ENCODE measurements around the gene SLC39A11.
"Not testable (repeated sequence)": the region's sequence is repeated elsewhere in the genome, so short reads cannot be mapped to it uniquely, and the experiment has no call there.

SLC39A11 gene, protein sequence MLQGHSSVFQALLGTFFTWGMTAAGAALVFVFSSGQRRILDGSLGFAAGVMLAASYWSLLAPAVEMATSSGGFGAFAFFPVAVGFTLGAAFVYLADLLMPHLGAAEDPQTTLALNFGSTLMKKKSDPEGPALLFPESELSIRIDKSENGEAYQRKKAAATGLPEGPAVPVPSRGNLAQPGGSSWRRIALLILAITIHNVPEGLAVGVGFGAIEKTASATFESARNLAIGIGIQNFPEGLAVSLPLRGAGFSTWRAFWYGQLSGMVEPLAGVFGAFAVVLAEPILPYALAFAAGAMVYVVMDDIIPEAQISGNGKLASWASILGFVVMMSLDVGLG

GRCh38 chr17:73092523-73093135 is at the start of gene SLC39A11:
TSS of gene SLC39A11 (minus strand) at chr17:73092688. CDS start at chr17:73088764, 3,924 bp downstream.
- peak; percentile 91 for DNase-seq

GRCh38 chr17:73141411-73141810 is 48.9 kb upstream of the SLC39A11 start:
- DNase-seq = no peak

GRCh38 chr17:73140566-73140965 is 48.1 kb upstream of the SLC39A11 start:
- no peak for DNase-seq

GRCh38 chr17:73139296-73139695 is 46.8 kb upstream of the SLC39A11 start:
- peak; percentile 31 for DNase-seq

DNA sequence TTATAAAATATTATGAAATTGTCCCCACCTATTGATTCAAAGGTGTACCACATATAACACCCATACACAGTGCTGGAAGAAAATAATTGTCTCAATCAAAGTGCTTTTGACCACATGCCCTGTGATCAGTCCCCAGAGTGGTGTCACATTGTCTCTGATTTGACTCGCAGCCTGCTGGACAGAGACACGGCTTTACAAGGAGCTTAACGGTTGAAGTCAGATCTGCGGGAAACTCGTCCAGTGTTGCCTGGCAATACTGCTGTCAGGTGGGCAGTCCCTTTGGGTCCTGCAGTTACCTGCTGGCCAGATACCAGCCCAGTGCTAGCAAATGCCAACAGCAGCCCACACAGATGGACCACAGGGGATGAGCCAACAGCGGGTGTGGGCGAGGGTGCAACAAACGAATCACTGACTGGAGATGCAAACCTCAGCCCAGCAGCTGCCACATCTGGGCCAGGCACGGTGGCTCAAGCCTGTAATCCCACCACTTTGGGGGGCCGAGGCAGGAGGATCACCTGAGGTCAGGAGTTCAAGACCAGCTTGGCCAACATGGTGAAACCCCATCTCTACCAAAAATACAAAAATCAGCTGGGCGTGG is 46.2 kb upstream of the SLC39A11 start:
- DNase-seq = no peak

GRCh38 chr17:73137376-73137775 is 44.9 kb upstream of the SLC39A11 start:
- no peak for DNase-seq

DNA sequence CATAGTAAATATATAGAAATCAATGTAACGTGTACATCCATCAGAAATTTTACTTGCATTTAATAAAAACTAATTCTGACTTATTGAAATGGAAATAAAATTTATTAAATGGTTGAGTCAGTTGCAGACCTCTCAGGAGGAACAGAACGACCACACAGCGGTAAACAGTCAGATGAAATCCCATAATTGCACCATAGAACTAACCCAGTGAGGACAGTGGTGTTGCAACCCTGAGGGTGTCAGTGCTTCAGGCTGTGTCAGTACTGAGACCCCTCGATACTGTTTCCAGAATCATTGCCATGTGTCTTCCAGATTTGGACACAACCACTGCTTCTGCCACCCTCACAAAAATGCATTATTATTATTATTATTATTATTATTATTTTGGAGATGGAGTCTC is 43.3 kb upstream of the SLC39A11 start:
- DNase-seq = no peak

DNA sequence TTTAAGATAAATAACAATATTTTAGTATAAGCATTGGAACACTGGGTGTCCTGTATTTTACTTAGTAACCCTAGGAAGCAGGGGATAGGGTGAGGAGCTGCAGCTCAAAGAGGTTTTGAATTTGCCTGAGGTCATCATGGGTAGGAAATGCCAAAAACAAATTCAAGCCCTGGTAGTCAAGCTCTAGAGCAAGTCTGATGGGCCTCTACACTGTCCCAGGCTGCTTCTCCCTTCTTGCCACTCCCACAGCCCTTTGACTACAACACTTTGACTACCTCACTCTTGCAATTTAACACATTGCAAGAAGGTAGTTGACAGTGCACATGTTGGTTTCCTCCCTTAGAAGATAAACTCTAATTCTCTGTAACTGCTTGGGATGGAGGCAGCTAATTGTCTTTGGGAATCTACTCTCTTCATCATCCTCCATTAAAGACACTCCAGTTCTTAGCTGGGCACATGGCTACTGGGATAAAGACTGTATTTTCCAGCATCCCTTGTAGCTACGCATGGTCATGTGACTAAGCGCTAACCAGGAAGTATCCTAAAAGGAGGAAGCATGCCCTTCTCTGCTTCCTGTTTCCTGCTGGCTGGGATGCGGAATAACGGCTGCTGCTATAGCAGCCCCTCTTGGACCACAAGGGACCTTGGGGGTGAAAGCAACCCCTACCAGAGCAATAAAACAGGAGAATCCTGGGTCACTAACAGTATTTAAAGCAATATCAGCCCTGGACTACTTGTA is 41.6 kb upstream of the SLC39A11 start:
- DNase-seq = no peak

DNA sequence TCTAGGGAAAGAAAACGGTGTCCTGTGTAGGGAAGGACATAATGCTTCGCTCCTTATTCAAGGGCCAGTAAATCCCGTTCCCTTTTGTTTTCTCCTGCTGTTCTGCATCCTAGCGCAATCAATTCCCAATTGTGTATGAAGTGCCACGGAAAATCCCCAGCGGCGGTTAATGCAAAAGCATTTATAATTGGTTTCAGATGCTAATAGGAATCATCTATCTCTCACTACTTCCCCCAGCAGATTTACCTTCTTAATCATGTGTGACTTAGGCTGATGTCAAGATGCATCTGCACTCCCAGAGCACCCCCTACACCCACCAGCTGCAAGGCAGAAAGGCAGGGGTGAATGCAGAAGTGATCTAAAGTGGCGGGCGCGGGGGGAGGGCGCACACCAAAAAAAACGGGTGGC is 39.6 kb upstream of the SLC39A11 start:
- no peak for DNase-seq

DNA sequence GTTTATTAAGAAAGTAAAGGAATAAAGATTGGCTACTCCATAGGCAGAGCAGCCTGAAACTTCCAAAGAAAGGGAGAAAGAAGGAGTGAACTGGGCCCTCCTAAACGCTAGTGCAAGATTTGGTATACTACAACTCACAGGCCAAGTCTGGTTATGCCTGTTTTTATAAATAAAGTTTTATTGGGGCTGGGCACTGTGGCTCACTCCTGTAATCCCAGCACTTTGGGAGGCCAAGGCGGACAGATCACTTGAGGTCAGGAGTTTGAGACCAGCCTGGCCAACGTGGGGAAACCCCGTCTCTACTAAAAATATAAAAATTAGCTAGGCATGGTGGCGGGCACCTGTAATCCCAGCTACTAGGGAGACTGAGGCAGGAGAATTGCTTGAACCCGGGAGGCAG is 39.0 kb upstream of the SLC39A11 start:
- DNase-seq = not testable (repeated sequence)

GRCh38 chr17:73130977-73131376 is 38.5 kb upstream of the SLC39A11 start:
- DNase-seq = no peak

GRCh38 chr17:73128496-73128895 is 36.0 kb upstream of the SLC39A11 start:
- no peak for DNase-seq

DNA sequence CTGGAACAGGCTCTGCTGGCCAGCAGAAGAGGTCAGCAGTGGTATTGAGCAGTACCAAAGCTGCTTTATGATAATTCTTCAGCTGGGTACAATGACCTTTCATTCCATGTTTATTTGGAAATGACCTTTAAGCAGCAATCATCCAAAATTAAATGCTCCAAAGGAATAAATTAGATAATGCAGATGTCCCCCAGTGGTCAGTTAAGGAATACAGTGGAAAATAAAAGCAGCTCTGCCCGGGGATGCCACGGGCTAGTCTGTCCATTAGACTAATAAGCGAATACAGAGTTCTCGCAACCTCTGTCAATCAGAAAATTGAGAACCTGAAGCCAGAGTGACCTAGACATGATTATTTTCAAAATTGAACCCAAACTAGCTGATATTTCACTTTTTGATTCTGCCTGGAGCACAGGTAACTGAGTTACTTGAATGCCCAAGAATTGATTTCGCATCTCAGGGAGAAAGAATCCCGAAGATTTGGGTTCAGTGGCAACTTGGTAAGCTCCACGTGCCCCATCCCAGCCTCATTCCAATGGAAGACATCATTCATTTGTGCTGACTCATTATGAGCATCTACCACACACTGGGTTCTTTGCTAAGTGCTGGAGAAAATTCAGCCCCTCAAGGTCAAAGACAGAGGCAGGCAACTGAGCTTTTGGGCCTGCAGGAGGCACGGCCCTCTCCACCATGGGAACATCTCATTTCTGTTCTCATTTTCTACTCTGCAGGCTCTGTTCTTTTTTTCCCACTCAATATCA is 34.4 kb upstream of the SLC39A11 start:
- DNase-seq = no peak

DNA sequence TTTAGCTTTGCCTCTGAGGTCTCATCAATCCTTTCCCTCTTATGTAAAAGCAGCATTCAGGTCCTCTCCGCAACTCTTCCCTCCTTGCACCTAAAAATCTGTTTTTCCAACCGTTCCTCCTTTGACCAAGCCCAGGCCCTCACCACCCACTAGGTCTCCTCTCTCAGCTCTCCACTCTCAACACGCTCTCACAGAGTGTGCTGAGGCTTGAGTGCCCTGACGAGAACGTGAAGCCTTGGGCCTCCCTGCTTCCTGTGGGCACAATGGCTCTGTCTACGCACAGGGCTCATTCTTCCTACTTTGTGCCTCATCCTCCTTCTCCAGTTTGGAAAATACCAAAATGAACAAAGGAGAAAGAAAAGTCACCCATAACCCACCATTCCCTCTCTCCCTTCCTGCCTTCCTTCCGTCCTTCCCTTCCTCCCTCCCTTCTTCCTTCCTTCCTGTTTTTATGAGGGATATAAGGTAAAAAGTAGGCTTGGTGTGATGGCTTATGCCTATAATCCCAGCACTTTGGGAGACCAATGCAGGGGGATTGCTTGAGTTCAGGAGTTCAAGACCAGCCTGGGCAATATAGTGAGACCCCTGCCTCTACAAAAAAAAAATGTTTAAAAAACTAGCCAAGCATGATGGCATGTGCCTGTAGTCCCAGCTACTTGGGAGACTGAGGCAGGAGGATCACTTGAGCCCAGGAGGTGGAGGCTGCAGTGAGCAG is 31.3 kb upstream of the SLC39A11 start:
- no peak for DNase-seq

- DNase-seq = no peak
Measured at GRCh38 chr17:73122953-73123605, 30.6 kb upstream of the SLC39A11 start.

DNA sequence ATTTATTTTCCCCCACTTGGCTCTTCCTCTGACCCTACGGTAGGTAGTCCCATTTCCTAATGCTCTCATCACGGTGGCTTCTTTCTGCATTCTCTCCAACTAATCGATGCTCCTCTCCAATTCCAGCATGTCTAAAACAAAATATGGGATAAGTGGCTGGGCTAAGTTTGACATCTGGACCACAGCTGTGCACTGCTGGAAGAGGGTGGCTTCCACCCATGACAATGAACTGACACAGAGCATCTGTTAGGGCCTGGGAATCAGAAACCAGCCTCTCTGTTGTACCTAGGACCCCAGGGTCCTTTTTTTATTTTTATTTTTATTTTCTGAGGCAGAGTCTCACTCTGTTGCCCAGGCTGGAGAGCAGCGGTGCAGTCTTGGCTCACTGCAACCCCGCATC is 29.0 kb upstream of the SLC39A11 start:
- DNase-seq = no peak

GRCh38 chr17:73119631-73120030 is 27.1 kb upstream of the SLC39A11 start:
- DNase-seq = no peak

DNA sequence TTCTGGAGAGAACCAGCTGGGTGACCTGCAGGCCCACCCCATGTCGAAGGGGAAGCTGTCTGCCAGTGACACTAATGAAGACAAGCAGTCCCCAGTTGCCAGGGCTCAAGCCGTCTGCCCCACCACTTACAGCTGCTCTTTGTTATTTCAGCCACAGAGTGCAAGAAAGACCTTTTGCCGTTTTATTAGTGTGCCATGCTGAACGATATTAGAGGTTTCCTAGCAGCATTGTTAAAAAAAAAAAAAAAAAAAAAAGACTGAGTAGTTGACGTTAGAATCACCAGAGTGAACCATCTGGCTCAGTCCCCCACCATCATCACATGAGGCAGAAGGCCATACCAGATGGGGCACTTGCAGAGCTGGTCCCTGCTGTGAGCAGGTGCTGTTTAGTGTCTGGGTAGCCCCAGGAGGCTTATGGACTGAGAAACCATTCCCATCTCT is 26.5 kb upstream of the SLC39A11 start:
- peak; percentile 97 for DNase-seq

- DNase-seq = no peak
Measured at GRCh38 chr17:73118139-73118538, 25.7 kb upstream of the SLC39A11 start.

DNA sequence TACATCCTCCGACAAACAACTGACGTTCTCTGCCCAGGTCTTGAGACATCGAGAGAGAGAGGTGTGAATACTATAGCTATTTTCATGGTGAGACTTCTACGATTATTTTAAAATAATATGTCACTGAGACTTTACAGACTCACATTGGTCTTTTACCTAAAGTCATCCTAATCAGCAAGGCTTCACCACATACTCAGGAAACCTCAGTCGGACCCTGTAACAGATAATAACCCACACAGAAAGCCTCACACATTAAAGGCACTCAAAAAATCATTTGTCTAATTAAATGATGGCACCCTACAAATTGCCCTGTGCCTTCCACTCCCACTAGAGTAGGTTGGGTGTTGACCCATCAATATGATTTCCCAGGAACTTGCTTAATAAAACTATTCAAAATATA is 19.8 kb upstream of the SLC39A11 start:
- DNase-seq = no peak

DNA sequence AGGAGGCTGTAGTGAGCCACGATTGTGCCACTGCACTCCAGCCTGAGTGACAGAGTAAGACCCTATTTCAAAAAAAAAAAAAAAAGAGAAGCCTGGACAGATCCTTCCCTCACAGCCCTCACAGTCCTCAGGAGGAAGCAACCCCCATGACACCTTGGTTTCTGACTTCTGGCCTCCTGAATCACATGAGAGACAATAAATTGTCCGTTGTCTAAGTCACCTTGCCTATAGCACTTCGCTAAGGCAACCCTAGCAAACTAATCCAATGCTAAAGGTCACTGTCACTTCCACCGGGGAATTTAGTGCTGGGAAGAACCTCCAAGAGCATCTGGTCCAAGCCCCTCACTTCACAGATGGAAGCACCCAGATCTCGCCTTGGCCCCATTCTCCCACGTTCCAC is 18.9 kb upstream of the SLC39A11 start:
- no peak for DNase-seq

DNA sequence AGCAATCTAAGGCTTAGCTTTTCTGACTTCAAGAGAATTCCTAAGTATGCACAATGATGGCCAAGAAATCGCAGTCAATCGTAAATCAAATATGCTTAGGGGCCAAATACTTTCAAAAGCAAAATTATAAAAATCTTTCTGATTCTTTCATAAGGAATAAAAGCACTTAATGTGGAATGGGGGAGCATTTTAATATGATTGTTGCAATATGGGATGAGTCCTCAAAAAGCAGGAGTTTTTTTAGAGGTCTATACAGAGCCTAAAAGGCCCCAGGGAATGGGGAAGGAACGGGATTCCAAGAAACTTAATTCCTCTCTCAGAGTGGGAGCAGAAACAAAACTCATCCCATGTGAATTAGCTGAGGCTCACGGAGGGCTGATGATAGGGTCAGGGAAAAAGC is 14.7 kb upstream of the SLC39A11 start:
- DNase-seq = no peak

Measured in NCI-H2171 (cell line).